ENCODE measurements around the gene AKT3.

AKT3 gene

GRCh38 chr1:243501002-243501401 lies 349.0 kb downstream of the AKT3 start:
- no peak for DNase-seq

- no peak for DNase-seq
Measured at GRCh38 chr1:243500512-243500911, 349.5 kb downstream of the AKT3 start.

GRCh38 chr1:243499711-243500110 lies 350.3 kb downstream of the AKT3 start:
- no peak for DNase-seq

GRCh38 chr1:243499248-243499647 lies 350.8 kb downstream of the AKT3 start:
- no peak for DNase-seq

GRCh38 chr1:243497939-243498681 lies 351.9 kb downstream of the AKT3 start:
- no peak for DNase-seq

GRCh38 chr1:243496806-243497205 lies 353.2 kb downstream of the AKT3 start:
- DNase-seq, result no peak

- DNase-seq, result no peak
Measured at GRCh38 chr1:243496187-243496646, 353.8 kb downstream of the AKT3 start.

GRCh38 chr1:243495442-243496186 lies 354.4 kb downstream of the AKT3 start:
- DNase-seq, result no peak

- DNase-seq, result no peak
Measured at GRCh38 chr1:243494741-243495431, 355.2 kb downstream of the AKT3 start.

GRCh38 chr1:243493156-243494129 lies 356.6 kb downstream of the AKT3 start:
- DNase-seq, result no peak

- DNase-seq, result no peak
Measured at GRCh38 chr1:243490748-243491686, 359.0 kb downstream of the AKT3 start.

- no peak for DNase-seq
Measured at GRCh38 chr1:243489681-243490546, 360.1 kb downstream of the AKT3 start.

GRCh38 chr1:243489158-243489527 lies 360.9 kb downstream of the AKT3 start:
- DNase-seq, result no peak

GRCh38 chr1:243488459-243489157 lies 361.4 kb downstream of the AKT3 start:
- no peak for DNase-seq

GRCh38 chr1:243487649-243488227 lies 362.3 kb downstream of the AKT3 start:
- DNase-seq, result no peak

- no peak for DNase-seq
Measured at GRCh38 chr1:243487036-243487648, 362.9 kb downstream of the AKT3 start.

GRCh38 chr1:243483952-243484351 lies 366.1 kb downstream of the AKT3 start:
- DNase-seq, result no peak

- no peak for DNase-seq
Measured at GRCh38 chr1:243483071-243483771, 366.8 kb downstream of the AKT3 start.
